HG02973 (cell line): ENCODE measurements around the gene ARHGAP36.

Experiments used
- ATAC-seq: cut with Tn5 transposase; IDR thresholded peaks from one replicate; pipeline ENCODE4 v1.9.1; 2021; ENCODE audit warnings: moderate library complexity; ENCODE audit not compliant: unreplicated experiment

Gene ARHGAP36

GRCh38 chrX:131068945-131069719 is 11.0 kb downstream of the ARHGAP36 start:
- no peak for ATAC-seq

GRCh38 chrX:131072871-131073571 is 14.9 kb downstream of the ARHGAP36 start:
- no peak for ATAC-seq

GRCh38 chrX:131073607-131074006 is 15.5 kb downstream of the ARHGAP36 start:
- ATAC-seq = no peak

GRCh38 chrX:131081772-131082740 is 23.9 kb downstream of the ARHGAP36 start:
- no peak for ATAC-seq

GRCh38 chrX:131083510-131084142 is 25.5 kb downstream of the ARHGAP36 start:
- no peak for ATAC-seq

GRCh38 chrX:131084145-131084544 is 26.0 kb downstream of the ARHGAP36 start:
- ATAC-seq = no peak

- ATAC-seq = no peak
Measured at GRCh38 chrX:131136776-131137175, 78.6 kb downstream of the ARHGAP36 start.

GRCh38 chrX:131139072-131139471 is 80.9 kb downstream of the ARHGAP36 start:
- no peak for ATAC-seq
